Mucosa of descending colon (tissue), 3 donors: ENCODE measurements around the gene SUPT20HL2. TPM values are rescaled to one million over a fixed set of nuclear protein-coding genes. Genes with fewer than 3 reads are reported as not detected.
"Not testable (repeated sequence)": the region's sequence is repeated elsewhere in the genome, so short reads cannot be mapped to it uniquely, and the experiment has no call there.

Experiments used
- ATAC-seq: fragments of 200-7000 bp; cut with Tn5 transposase; one replicate; pipeline ENCODE4 v1.9.1; 2020; ENCODE audit warnings: mild to moderate bottlenecking, moderate library complexity
- DNase-seq, 3 donors: peaks; one replicate each; pipeline ENCODE4 v3.0.0-alpha.2; 2020
- H3K36me3 ChIP-seq: fragments of 200-600 bp; one replicate; pipeline ENCODE4 v1.8.0; 2021; ENCODE audit warnings: low read depth, mild to moderate bottlenecking
- H3K4me1 ChIP-seq: fragments of 200-600 bp; one replicate; pipeline ENCODE4 v1.8.0; 2021; ENCODE audit warnings: low read depth, mild to moderate bottlenecking
- H3K4me3 ChIP-seq: fragments of 200-600 bp; one replicate; pipeline ENCODE4 v1.8.0; 2021; ENCODE audit warnings: mild to moderate bottlenecking
- H3K9me3 ChIP-seq: fragments of 200-600 bp; one replicate; pipeline ENCODE4 v1.8.0; 2021; ENCODE audit warnings: mild to moderate bottlenecking
- CTCF ChIP-seq: fragments of 200-600 bp; IDR thresholded peaks from one replicate; pipeline ENCODE4 v1.8.0; 2022; ENCODE audit warnings: antibody characterized with exemption, mild to moderate bottlenecking
- intact Hi-C, 2 donors: fragments of 100-400 bp; cut with DNase I in 1 of 2; cut with micrococcal nuclease in 1 of 2; formaldehyde crosslinking; loops; one replicate each; pipeline versions ENCODE4 v1.11.0 to v1.11.1; 2022; cut with DNase I, micrococcal nuclease
- total RNA-seq, 3 donors: library from RNA; stranded (reverse); fragmentation: NEBNext Ultra II Directional in 2 of 3; extraction: Animal tissue kit (Norgen Biotek cat#: 25700) in 2 of 3; gene quantifications; one replicate each; pipeline versions ENCODE4 v1.2.1 to v1.2.4, GENCODE V29; 2021 to 2023
- donor health status: DM: no; HTN: no; CAD: no; lungs with moderate emphysema.
- donor health status: DM: no; HTN: no; CAD: no.
- donor health status: DM: no; HTN: yes; CAD: no.

SUPT20HL2 gene
- total RNA-seq, 3 donors from 2014 or later: 0.12 TPM; not detected in 2

GRCh38 chrX:24316111-24316510 lies 2.2 kb upstream of the SUPT20HL2 start:
- no peak overlapping the region for H3K4me3 ChIP-seq
- intact Hi-C loops: no loop called here
- no peaks in the 10 kb centered on the region for H3K9me3 ChIP-seq
- no peak for TF ChIP-seq CTCF
- no peak for DNase-seq
- no peaks in the 10 kb centered on the region for H3K36me3 ChIP-seq
- ATAC-seq: no peak
- H3K4me1 ChIP-seq: no peaks in the 10 kb centered on the region

GRCh38 chrX:24312249-24312607 lies 1.6 kb downstream of the SUPT20HL2 start:
- H3K4me3 ChIP-seq, H3K4me1 ChIP-seq, ATAC-seq, H3K9me3 ChIP-seq, H3K36me3 ChIP-seq, DNase-seq, intact Hi-C loops: not testable (repeated sequence)

- H3K9me3 ChIP-seq, H3K4me3 ChIP-seq, DNase-seq, intact Hi-C loops, ATAC-seq, H3K4me1 ChIP-seq, H3K36me3 ChIP-seq: not testable (repeated sequence)
Observed at GRCh38 chrX:24311507-24312248, 2.2 kb downstream of the SUPT20HL2 start.

- H3K36me3 ChIP-seq, ATAC-seq: not testable (repeated sequence)
Observed at GRCh38 chrX:24310916-24311315, 3.0 kb downstream of the SUPT20HL2 start.

GRCh38 chrX:24309580-24310374 lies 4.1 kb downstream of the SUPT20HL2 start:
- H3K4me3 ChIP-seq, DNase-seq, ATAC-seq, H3K4me1 ChIP-seq, H3K9me3 ChIP-seq, intact Hi-C loops, H3K36me3 ChIP-seq: not testable (repeated sequence)

More at GRCh38 chrX:24310916-24311315, 3.0 kb downstream of the SUPT20HL2 start:
- H3K4me3 ChIP-seq, H3K4me1 ChIP-seq, H3K9me3 ChIP-seq, DNase-seq, intact Hi-C loops: not testable (repeated sequence)

- DNase-seq, intact Hi-C loops, H3K9me3 ChIP-seq: not testable (repeated sequence)
Observed at GRCh38 chrX:24308803-24309202, 5.1 kb downstream of the SUPT20HL2 start.

GRCh38 chrX:24306440-24306839 lies 7.4 kb downstream of the SUPT20HL2 start:
- Histone ChIP-seq H3K9me3 (no peaks in the 10 kb centered on the region), H3K4me3 (no peak overlapping the region), H3K36me3 (no peaks in the 10 kb centered on the region), H3K4me1 (no peaks in the 10 kb centered on the region)
- TF ChIP-seq CTCF: no peak
- ATAC-seq (no peak), DNase-seq (no peak)
- intact Hi-C loops: no loop called here

More at GRCh38 chrX:24308803-24309202, 5.1 kb downstream of the SUPT20HL2 start:
- not testable (repeated sequence) for H3K36me3 ChIP-seq, H3K4me1 ChIP-seq, ATAC-seq, H3K4me3 ChIP-seq

- no peak for TF ChIP-seq CTCF
- no peak overlapping the region for H3K4me3 ChIP-seq
- ATAC-seq: no peak
- H3K4me1 ChIP-seq: no peaks in the 10 kb centered on the region
- H3K9me3 ChIP-seq: no peaks in the 10 kb centered on the region
- intact Hi-C loops: no loop called here
- no peak for DNase-seq
- H3K36me3 ChIP-seq: no peaks in the 10 kb centered on the region
Observed at GRCh38 chrX:24305905-24306304, 8.0 kb downstream of the SUPT20HL2 start.
